Astrocyte (in vitro differentiated cells and primary cell): ENCODE data around the gene MYL10. TPM values are rescaled to one million over a fixed set of nuclear protein-coding genes. Genes with fewer than 3 reads are reported as not detected.

Source experiments
- DNase-seq: peaks from one replicate; pipeline ENCODE4 v3.0.0-alpha.2; 2010; ENCODE audit warnings: low read depth
- FAIRE-seq: peaks from 2 replicates; lab custom pipeline; 2011; peaks lifted over from hg19 to GRCh38; lab: Jason Lieb, UNC
- H2AFZ ChIP-seq: 2 replicates; pipeline ENCODE4 v1.6.0; 2012; ENCODE audit warnings: low read depth, low read length, inconsistent platforms
- H3K27ac ChIP-seq: 2 replicates; pipeline ENCODE4 v1.5.1; 2011; ENCODE audit warnings: low read depth, low read length, inconsistent platforms
- H3K27me3 ChIP-seq: 2 replicates; pipeline ENCODE4 v1.6.0; 2011; ENCODE audit warnings: low read length, inconsistent platforms; ENCODE audit not compliant: insufficient read depth
- H3K36me3 ChIP-seq: 2 replicates; pipeline ENCODE4 v1.5.1; 2011; ENCODE audit warnings: low read length, inconsistent platforms; ENCODE audit not compliant: insufficient read depth
- H3K4me1 ChIP-seq: 2 replicates; pipeline ENCODE4 v1.5.1; 2011; ENCODE audit warnings: low read length, inconsistent platforms; ENCODE audit not compliant: insufficient read depth
- H3K4me2 ChIP-seq: 2 replicates; pipeline ENCODE4 v1.6.0; 2012; ENCODE audit warnings: low read length, inconsistent platforms
- H3K4me3 ChIP-seq: 2 replicates; pipeline ENCODE4 v1.5.1; 2011; ENCODE audit warnings: low read depth, mild to moderate bottlenecking, low read length, inconsistent platforms; ENCODE audit not compliant: insufficient read depth
- H3K79me2 ChIP-seq: 2 replicates; pipeline ENCODE4 v1.6.0; 2012; ENCODE audit warnings: mild to moderate bottlenecking, low read length, inconsistent platforms; ENCODE audit not compliant: insufficient read depth
- H3K9ac ChIP-seq: 2 replicates; pipeline ENCODE4 v1.6.0; 2012; ENCODE audit warnings: mild to moderate bottlenecking, low read length, inconsistent platforms
- H3K9me3 ChIP-seq: 2 replicates; pipeline ENCODE4 v1.5.1; 2012; ENCODE audit warnings: low read depth, mild to moderate bottlenecking, low read length, inconsistent platforms; ENCODE audit not compliant: insufficient read depth
- H4K20me1 ChIP-seq: 2 replicates; pipeline ENCODE4 v1.6.0; 2012; ENCODE audit warnings: low read length, inconsistent platforms; ENCODE audit not compliant: insufficient read depth
- H3K27ac Mint-ChIP-seq: one replicate; pipeline ENCODE4 v1.8.0; 2021; ENCODE audit warnings: mild to moderate bottlenecking, mixed read lengths; ENCODE audit not compliant: unreplicated experiment
- H3K27me3 Mint-ChIP-seq: one replicate; pipeline ENCODE4 v1.8.0; 2021; ENCODE audit warnings: low read depth, mixed read lengths; ENCODE audit not compliant: unreplicated experiment
- H3K36me3 Mint-ChIP-seq: one replicate; pipeline ENCODE4 v1.8.0; 2021; ENCODE audit warnings: low read depth, mixed read lengths; ENCODE audit not compliant: unreplicated experiment
- H3K4me1 Mint-ChIP-seq: one replicate; pipeline ENCODE4 v1.8.0; 2021; ENCODE audit warnings: low read depth, mixed read lengths; ENCODE audit not compliant: unreplicated experiment
- H3K4me3 Mint-ChIP-seq: one replicate; pipeline ENCODE4 v1.8.0; 2021; ENCODE audit warnings: mild to moderate bottlenecking, moderate library complexity, mixed read lengths; ENCODE audit not compliant: unreplicated experiment
- H3K9me3 Mint-ChIP-seq: one replicate; pipeline ENCODE4 v1.8.0; 2021; ENCODE audit warnings: mild to moderate bottlenecking, mixed read lengths; ENCODE audit not compliant: unreplicated experiment
- CTCF ChIP-seq: IDR thresholded peaks from 2 replicates; pipeline ENCODE4 v1.5.1; 2011; ENCODE audit warnings: low read depth, mild to moderate bottlenecking, inconsistent platforms, low read length, moderate library complexity; ENCODE audit not compliant: insufficient read depth
- EZH2 ChIP-seq: IDR thresholded peaks from 2 replicates; pipeline ENCODE4 v1.6.1; 2012; ENCODE audit warnings: mild to moderate bottlenecking, low read length, inconsistent platforms; ENCODE audit not compliant: insufficient read depth
- total RNA-seq: library from RNA; stranded (reverse); gene quantifications from 2 replicates; pipeline ENCODE4 v1.2.1, GENCODE V29; 2021

The MYL10 gene
- total RNA-seq, 1 donor from 2014 or later: 0.73 TPM

- Mint-ChIP-seq H3K36me3 (no peaks in the 10 kb centered on the region), H3K9me3 (no peaks in the 10 kb centered on the region), H3K4me1 (peaks cover 22% of the 10 kb centered on the region), H3K27ac (peak overlapping the region; percentile 12), H3K27me3 (peaks cover 11% of the 10 kb centered on the region), H3K4me3 (no peak overlapping the region)
- Histone ChIP-seq H3K9me3 (no peaks in the 10 kb centered on the region), H2AFZ (no peak overlapping the region), H3K9ac (no peak overlapping the region), H4K20me1 (no peaks in the 10 kb centered on the region), H3K79me2 (no peaks in the 10 kb centered on the region), H3K27me3 (peaks cover 4% of the 10 kb centered on the region), H3K4me3 (no peak overlapping the region), H3K36me3 (no peaks in the 10 kb centered on the region), H3K4me1 (peaks cover 18% of the 10 kb centered on the region), H3K27ac (no peak overlapping the region), H3K4me2 (no peak overlapping the region)
- FAIRE-seq (no peak), DNase-seq (no peak)
- TF ChIP-seq CTCF (no peak), EZH2 (no peak)
Observed at GRCh38 chr7:101617451-101618206, 11.5 kb downstream of the MYL10 start.

GRCh38 chr7:101615446-101615845, 13.7 kb downstream of the MYL10 start:
- Histone ChIP-seq H3K4me1 (peaks cover 13% of the 10 kb centered on the region), H3K27ac (no peak overlapping the region), H3K27me3 (peaks cover 4% of the 10 kb centered on the region), H3K36me3 (no peaks in the 10 kb centered on the region), H3K9ac (no peak overlapping the region), H4K20me1 (no peaks in the 10 kb centered on the region), H3K9me3 (no peaks in the 10 kb centered on the region), H3K4me3 (no peak overlapping the region), H3K79me2 (no peaks in the 10 kb centered on the region), H2AFZ (no peak overlapping the region), H3K4me2 (no peak overlapping the region)
- no peak overlapping the region for H3K4me3 Mint-ChIP-seq
- no peak for FAIRE-seq
- H3K36me3 Mint-ChIP-seq: no peaks in the 10 kb centered on the region
- peaks cover 11% of the 10 kb centered on the region for H3K27me3 Mint-ChIP-seq
- no peak for DNase-seq
- H3K27ac Mint-ChIP-seq: peak overlapping the region; percentile 34
- H3K4me1 Mint-ChIP-seq: peaks cover 22% of the 10 kb centered on the region
- TF ChIP-seq EZH2: no peak
- no peak for TF ChIP-seq CTCF
- no peaks in the 10 kb centered on the region for H3K9me3 Mint-ChIP-seq

GRCh38 chr7:101614939-101615302, 14.2 kb downstream of the MYL10 start:
- no peaks in the 10 kb centered on the region for H3K36me3 ChIP-seq
- Mint-ChIP-seq H3K27me3 (peaks cover 14% of the 10 kb centered on the region), H3K36me3 (no peaks in the 10 kb centered on the region), H3K27ac (peak overlapping the region; percentile 66), H3K4me3 (no peak overlapping the region), H3K4me1 (peaks cover 22% of the 10 kb centered on the region), H3K9me3 (no peaks in the 10 kb centered on the region)
- no peak overlapping the region for H3K27ac ChIP-seq
- H3K9me3 ChIP-seq: no peaks in the 10 kb centered on the region
- peak overlapping the region; percentile 18 for H2AFZ ChIP-seq
- DNase-seq (no peak), FAIRE-seq (no peak)
- peaks cover 13% of the 10 kb centered on the region for H3K4me1 ChIP-seq
- no peaks in the 10 kb centered on the region for H3K79me2 ChIP-seq
- H3K27me3 ChIP-seq: peaks cover 4% of the 10 kb centered on the region
- H3K4me3 ChIP-seq: no peak overlapping the region
- H3K4me2 ChIP-seq: peak overlapping the region; percentile 26
- H3K9ac ChIP-seq: no peak overlapping the region
- TF ChIP-seq CTCF (no peak), EZH2 (no peak)
- no peaks in the 10 kb centered on the region for H4K20me1 ChIP-seq
